RPMI8226 (cell line): ENCODE measurements around the gene ATP1B4.
A peak's percentile ranks its signal among the peaks of the same experiment; 100 is the strongest.
"Not testable (repeated sequence)": the region's sequence is repeated elsewhere in the genome, so short reads cannot be mapped to it uniquely, and the experiment has no call there.

Experiments used
- DNase-seq: peaks from one replicate; pipeline ENCODE4 v3.0.0-alpha.2; 2015

Gene ATP1B4

DNA sequence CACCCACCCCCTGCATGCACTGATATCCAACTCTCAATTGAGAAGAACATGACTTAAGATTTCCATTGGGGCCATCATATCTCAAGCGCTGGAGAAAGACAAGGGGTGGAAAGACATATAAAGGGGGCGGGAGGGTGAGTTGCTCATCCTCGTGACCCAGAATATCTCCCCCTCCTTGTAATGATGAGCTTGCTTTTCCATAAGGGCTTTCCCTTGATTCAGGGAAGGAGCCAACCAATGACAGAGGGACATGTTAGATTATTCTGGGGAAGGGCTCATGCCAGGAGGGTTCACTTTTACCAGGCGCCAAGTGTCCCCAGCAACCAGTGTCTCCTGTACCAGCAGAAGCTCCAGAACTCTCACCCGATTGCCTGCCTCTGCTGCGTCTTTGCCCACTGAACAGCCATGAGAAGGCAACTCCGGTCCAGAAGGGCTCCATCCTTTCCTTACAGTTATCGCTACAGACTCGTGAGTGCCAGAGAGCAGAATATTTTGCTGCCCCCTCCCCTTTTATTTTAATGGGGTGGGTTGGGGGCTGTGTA, at the start of gene ATP1B4:
Gene ATP1B4, plus strand, starts transcription at position 326 of the 542 bp plus-strand sequence. Its CDS starts 80 bp downstream, at position 406.
- DNase-seq, result no peak

- no peak for DNase-seq
Measured at GRCh38 chrX:120315776-120316175, 46.1 kb upstream of the ATP1B4 start.

DNA sequence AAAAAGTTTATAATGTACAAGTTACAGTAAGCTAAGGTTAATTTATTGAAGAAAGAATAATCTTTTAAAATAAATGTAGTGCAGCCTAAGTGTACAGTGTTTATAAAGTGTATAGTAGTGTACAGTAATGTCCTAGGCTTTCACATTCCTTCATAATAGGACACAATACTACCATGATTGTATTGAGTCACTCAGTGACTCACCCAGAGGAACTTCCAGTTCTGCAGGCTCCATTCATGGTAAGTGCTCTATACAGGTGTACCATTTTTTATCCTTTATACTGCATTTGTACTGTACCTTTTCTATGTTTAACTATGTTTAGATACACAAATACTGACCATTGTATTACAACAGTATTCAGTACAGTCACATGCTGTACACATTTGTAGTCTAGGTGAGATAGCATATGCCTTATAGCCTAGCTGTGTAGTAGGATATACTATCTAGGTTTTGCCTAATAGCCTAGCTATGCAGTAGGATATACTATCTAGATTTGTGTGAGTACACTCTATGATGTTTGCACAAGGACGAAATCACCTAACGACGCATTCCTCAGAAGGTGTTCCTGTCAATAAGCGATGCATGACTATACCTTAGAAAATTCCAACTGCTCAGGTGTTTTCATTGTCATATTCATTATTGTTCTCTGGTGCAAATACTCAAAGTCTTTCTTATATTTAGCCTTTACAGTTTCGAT, 45.2 kb upstream of the ATP1B4 start:
- DNase-seq, result no peak

DNA sequence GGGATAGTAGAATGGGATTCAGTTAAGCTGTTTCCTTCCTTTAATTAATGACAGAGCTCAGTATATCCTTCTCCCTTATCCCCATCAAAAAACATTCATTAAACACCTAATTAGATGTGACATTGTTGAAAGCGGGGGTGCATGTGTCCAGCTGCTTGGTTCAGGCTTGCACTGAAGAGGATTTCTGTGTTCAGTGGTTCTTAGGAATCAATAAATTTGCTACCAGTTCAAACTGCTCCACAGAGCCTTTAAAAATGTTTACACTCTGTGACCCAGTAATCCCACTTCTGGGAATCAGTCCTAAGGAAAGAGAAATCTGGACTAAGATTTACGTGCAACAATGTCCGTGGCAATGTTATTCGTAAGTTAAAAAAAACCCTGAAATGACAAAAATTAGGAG, 43.5 kb upstream of the ATP1B4 start:
- DNase-seq, result no peak

DNA sequence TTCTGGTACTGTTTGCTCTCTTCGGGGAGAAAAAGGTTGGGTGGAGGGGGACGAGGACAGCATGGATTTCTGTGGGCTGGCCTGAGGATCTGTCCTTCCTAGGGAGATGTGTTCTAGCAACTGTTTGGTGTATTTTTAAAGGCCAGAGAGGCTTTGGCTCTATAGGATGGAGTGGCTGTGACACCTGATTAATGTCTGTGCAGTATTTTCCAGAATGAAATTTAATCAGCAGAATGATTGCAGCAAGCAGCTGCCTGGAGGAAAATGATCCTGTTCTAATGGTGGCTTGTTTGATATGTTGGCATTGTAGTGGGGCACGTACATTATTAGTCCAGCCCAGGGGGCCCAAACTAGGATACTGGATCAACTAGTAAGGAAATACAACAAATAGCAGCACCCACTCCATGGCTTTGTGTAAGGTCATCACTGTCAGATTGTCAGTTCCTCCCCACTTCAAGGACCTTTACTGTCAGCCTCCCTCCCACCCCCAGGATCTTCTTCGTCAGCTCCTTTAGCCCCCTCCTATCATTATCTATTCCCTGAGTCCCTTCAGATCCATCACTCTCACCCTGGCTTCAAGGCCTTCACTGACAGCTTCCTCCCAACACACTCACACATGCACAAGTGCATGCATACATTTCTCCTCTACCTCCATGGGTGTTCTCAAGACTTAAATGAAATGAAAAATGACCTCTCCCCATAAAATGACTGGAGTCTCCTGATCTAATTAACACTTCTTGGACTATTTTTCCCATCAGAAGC, 40.2 kb upstream of the ATP1B4 start:
- no peak for DNase-seq

DNA sequence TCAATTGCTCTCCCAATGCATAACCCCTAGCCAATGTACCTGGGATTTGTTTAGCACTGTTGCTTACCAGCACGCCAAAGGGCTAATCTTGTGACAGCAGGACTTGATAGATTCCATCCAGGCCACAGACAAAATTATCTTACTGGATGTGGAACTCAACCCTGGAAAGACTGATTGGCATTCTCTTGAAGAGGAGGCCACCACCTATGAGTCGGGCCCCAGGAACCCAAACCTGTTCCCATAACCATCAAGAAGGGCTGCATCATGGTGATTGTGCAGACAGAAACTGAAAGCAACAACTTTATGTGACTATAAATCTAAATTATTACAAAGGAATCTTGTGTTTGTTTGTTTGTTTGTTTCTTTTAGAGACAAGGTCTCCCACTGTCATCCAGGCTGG, 30.8 kb upstream of the ATP1B4 start:
- no peak for DNase-seq

GRCh38 chrX:120332394-120332793, 29.5 kb upstream of the ATP1B4 start:
- DNase-seq, result no peak

DNA sequence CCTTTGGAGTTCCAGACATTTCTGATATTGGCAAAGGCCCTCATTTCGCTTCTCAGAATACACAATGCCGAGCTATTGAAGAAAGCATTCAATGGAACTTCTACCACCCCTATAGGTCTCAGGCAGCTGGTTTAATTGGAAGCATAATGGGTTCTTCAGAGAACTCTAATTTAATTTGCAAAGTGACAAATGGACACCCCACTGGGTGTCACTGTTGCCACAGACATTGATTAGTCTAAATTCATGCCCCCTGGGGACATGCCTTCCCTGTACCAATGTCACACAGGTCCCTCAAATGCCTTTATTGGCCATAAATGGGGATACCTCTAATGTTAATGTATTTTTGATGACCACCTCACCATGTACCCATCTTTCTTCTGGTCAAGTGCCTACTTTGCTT, 27.7 kb upstream of the ATP1B4 start:
- DNase-seq, result no peak

DNA sequence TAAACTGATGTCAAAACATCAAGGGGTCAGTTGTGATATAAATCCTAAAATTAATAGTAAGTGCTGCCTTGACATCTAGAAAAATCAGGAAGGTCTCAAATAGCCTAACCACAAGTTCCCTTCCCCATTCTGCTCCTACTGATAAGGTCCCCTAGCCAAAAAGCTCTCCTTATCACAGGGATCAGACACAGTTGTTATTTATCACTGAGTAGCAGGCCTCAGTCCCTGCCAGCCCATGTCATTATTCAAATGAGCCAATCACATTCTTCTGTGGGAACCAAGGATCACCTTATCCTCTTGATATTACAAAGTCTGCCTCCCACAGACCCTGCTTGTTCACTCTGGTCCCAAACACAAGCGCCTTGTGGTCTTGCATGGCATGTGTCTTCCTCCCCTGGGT, 27.3 kb upstream of the ATP1B4 start:
- DNase-seq, result no peak

- no peak for DNase-seq
Measured at GRCh38 chrX:120335289-120335688, 26.6 kb upstream of the ATP1B4 start.

GRCh38 chrX:120336899-120337298, 25.0 kb upstream of the ATP1B4 start:
- no peak for DNase-seq

DNA sequence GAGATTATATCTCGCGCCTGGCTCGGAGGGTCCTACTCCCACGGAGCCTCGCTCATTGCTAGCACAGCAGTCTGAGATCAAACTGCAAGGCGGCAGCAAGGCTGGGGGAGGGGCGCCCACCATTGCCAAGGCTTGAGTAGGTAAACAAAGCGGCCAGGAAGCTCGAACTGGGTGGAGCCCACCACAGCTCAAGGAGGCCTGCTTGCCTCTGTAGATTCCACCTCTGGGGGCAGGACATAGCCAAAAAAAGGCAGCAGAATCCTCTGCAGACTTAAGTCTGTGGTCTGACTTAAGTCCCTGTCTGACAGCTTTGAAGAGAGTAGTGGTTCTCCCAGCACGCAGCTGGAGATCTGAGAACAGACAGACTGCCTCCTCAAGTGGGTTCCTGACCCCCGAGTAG, 17.3 kb upstream of the ATP1B4 start:
- not testable (repeated sequence) for DNase-seq

DNA sequence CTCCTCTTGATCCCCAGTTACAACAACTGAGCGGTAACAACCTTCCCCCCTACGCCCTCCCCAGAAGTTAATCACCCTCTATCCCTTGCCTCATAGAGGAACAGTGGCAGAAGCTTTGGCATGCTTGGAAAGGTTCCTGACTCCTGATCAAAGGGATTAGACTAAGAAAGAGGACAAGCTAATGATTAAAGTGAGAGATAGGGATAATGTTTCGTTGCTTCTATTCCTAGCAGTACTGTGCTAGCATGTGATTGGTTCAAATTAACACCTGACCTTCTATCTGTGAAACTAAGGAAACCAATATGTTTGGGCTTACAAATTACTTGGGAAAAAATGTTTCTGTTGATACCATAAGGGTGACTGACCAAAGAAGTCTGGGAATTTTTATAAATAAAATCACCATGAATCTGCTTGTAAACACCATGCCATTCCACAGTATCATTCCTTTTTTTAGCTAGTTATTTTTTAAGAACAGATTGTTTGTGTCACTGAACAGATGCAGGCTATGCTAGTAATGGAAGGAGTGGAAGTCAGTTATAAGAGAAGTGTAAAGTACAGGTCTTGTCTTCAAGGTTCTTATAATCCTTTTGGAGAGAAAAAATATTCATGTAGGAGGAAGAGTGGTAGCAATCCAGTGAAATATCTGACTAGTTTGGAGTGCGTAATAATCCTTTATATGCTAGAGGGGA, 11.3 kb upstream of the ATP1B4 start:
- no peak for DNase-seq

- DNase-seq, result no peak
Measured at GRCh38 chrX:120356084-120356483, 5.8 kb upstream of the ATP1B4 start.

DNA sequence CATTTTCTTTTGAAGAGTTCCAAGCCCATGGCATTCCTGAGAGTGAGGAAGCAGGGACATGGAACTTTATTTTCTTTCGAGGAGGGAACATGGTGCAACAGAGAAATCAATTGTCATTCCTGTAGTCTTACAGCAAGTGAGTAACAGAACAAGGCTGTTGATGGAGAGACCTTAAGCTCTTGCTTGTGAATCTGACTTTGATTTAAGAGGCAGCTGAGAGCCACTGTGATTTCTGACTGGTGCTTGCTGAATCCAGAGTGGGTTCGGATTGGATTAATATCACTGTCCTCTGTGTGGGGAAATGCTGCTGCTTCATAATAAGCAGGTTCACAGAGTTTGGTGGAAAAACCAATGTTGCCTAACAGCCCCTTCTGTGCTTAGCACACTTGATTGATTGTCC, 4.7 kb upstream of the ATP1B4 start:
- DNase-seq, result no peak

- no peak for DNase-seq
Measured at GRCh38 chrX:120358737-120359456, 3.0 kb upstream of the ATP1B4 start.

DNA sequence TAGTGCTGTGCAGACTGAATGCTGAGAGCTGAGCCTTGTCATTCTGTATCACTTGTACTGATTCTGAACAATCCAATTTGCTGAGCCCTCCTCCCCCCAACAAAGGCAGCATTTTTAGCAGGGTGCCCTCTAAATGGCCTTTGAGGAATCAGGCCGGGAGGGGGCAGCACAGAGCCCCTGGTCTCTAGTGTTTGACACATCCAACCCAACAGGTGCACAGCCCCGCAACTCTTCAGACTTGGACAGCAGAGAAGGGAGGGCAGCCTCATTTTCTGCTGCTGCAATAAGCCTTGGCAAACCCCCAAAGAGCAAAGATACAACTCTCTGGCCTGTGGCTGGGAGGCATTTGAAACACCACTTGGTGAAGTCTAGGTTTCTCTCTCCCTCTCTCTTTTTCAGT, 3.4 kb downstream of the ATP1B4 start:
- peak; percentile 82 for DNase-seq

DNA sequence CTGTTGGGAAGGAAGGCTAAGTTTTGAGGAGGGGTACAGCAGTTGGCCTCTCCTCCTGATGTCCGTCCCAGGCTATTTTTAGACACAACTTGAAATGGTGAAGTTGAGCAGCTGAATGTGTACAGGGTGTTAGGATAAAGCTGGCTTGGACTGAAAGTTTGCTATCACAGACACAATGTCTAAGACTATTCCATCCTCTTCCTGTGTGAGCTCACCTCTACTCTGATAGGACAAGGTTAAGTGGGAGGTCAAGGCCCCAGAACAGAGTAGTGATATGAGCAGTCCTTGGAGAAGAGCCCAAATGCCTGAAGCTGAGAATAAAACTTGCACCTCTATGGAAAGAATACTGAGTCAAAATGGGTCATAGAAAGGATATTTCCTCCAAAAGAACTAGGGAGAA, 4.1 kb downstream of the ATP1B4 start:
- no peak for DNase-seq

- DNase-seq, result no peak
Measured at GRCh38 chrX:120366794-120367193, 4.9 kb downstream of the ATP1B4 start.

DNA sequence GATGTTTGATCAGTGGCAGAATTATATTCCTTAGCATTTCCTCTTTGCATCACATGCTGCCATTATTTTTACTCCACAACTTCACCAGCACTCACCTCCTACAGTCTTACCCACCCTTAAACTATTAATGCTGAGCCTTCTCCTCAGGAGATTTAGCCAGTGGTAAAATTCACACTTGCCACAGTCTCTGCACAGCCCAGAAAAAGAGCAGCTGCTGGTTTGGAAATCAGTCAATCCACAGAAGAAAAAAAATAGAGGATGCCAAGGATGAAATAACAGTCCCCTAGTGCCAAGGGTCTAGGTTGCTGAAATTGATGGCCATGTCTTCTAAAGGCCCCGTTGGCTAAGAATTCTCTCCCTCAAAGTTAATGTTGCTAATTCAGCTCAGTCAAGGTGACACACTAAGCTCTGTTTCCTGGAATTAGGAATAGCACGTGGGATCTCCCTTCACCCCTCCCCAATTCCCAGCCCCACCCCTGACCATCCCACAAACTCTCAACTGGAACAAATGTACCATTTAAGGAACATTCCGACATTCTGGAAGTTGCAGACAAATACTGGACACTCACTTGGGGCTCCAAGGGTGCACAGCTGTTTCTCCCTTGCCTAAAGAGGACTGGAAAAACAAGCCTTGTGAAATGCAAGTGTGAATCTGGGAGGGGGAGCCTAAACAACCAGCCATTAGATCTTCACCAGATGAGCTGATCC, 5.7 kb downstream of the ATP1B4 start:
- no peak for DNase-seq

DNA sequence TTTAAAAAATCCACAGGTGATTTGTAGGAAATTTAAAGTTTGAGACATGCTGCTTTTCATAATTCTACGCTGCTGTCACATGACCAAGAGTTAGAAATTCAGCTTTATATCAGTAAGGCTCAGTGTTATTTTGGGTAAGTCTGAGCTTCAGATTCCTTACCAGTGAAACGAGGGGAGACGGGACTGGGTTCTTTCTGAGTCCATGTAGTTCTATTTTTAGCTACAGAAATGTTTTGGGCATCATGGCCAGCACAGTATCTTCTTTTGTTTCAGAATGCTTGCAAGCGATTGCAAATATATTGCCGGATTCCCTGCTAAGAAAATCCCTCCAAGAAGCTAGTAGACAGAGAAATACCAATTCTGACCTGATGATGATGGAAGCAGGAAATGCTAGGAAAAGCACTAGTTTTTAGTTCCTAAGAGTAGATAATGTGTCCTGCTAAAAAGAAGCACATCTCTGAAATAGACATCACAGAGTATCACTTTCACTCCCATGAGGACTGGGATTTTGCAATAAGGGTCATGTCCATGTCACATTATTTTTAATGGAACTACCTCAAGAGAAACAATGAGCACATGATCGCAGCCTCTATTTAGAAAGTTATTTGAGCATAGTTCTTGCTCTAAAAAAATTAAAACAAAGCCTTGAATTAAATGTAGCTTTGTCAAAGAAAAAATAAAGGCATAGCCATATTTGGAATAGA, 10.9 kb downstream of the ATP1B4 start:
- no peak for DNase-seq

DNA sequence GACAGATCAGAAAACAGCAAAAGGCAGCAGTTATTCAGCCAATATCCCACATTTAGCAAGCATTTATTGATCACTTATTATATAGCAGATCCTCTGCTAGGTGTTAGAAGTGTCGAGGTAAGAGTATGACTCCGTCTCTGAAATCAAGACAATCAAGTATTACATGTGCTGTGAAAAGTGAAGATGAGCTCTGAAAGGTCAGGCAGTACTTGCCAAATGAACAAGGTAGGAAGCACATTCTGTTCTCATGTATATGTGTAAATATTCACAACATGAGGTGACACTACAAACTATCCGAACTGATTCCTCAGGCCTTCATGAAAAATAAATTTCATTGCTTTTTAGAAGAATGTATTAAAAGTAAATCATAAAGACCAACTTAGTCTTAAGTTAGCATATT, 15.3 kb downstream of the ATP1B4 start:
- no peak for DNase-seq
